SK-N-SH treated with all-trans-retinoic acid at 6 μM for 48 hours (cell line): ENCODE data around the gene IQCM.

ENCODE experiments used
- ARNTL ChIP-seq: fragments of 450-650 bp; formaldehyde crosslinking; IDR thresholded peaks from 2 replicates; pipeline ENCODE4 v1.5.0; 2020; ENCODE audit warnings: low read depth, mild to moderate bottlenecking, moderate library complexity, borderline replicate concordance
- ISL1 ChIP-seq: fragments of 250-450 bp; sonication (Bioruptor Pico); IDR thresholded peaks from 2 replicates; pipeline ENCODE4 v2.1.2; 2022; ENCODE audit warnings: mild to moderate bottlenecking, moderate library complexity
- RARB ChIP-seq: fragments of 250-450 bp; sonication (Bioruptor Pico); IDR thresholded peaks from 2 replicates; pipeline ENCODE4 v1.8.0; 2021; ENCODE audit warnings: mild to moderate bottlenecking, moderate library complexity
- SNAI2 ChIP-seq: fragments of 250-450 bp; sonication (Bioruptor Pico); IDR thresholded peaks from 2 replicates; pipeline ENCODE4 v1.5.0; 2020; ENCODE audit warnings: mild to moderate bottlenecking, moderate library complexity
- ZFP3 ChIP-seq: fragments of 250-450 bp; sonication (Bioruptor Pico); IDR thresholded peaks from 2 replicates; pipeline ENCODE4 v1.5.0; 2020; ENCODE audit warnings: mild to moderate bottlenecking, moderate library complexity
- ZFP30 ChIP-seq: fragments of 450-650 bp; formaldehyde crosslinking; IDR thresholded peaks from 2 replicates; pipeline ENCODE4 v1.5.0; 2022; ENCODE audit warnings: mild to moderate bottlenecking, moderate library complexity
- TF ChIP-seq, protein P1 (sequence below): fragments of 250-450 bp; sonication (Bioruptor Pico); IDR thresholded peaks from 2 replicates; pipeline ENCODE4 v1.5.0; 2020; ENCODE audit warnings: mild to moderate bottlenecking, moderate library complexity
- TF ChIP-seq, protein P2 (sequence below): fragments of 250-450 bp; sonication (Bioruptor Pico); IDR thresholded peaks from 2 replicates; pipeline ENCODE4 v1.8.0; 2020; ENCODE audit warnings: mild to moderate bottlenecking, moderate library complexity, borderline replicate concordance

DNA sequence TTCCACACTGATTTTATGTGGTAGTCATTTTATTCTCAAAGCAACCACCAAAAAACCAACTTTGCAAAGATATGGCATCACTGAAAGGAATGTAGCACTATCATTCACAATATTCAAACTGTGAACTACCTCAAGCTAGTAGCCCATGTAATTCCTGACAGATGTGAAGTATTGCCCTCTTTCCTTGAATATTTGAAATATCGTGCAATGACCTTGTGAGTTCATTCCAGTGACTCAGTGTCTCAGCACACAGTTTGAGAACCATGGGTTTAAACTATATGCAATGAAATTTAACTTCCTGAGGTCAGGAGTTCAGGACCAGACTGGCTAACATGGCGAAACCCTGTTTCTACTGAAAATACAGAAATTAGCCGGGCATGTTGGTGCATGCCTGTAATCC, 20.9 kb upstream of the IQCM start:
- TF ChIP-seq ISL1 (no peak), ZFP30 (CRISPR knock-in tag) (no peak), SNAI2 (CRISPR knock-in tag) (no peak), RARB (CRISPR knock-in tag) (no peak), ZFP3 (CRISPR knock-in tag) (no peak), ARNTL (CRISPR knock-in tag) (no peak)
- TF ChIP-seq, protein P1, sequence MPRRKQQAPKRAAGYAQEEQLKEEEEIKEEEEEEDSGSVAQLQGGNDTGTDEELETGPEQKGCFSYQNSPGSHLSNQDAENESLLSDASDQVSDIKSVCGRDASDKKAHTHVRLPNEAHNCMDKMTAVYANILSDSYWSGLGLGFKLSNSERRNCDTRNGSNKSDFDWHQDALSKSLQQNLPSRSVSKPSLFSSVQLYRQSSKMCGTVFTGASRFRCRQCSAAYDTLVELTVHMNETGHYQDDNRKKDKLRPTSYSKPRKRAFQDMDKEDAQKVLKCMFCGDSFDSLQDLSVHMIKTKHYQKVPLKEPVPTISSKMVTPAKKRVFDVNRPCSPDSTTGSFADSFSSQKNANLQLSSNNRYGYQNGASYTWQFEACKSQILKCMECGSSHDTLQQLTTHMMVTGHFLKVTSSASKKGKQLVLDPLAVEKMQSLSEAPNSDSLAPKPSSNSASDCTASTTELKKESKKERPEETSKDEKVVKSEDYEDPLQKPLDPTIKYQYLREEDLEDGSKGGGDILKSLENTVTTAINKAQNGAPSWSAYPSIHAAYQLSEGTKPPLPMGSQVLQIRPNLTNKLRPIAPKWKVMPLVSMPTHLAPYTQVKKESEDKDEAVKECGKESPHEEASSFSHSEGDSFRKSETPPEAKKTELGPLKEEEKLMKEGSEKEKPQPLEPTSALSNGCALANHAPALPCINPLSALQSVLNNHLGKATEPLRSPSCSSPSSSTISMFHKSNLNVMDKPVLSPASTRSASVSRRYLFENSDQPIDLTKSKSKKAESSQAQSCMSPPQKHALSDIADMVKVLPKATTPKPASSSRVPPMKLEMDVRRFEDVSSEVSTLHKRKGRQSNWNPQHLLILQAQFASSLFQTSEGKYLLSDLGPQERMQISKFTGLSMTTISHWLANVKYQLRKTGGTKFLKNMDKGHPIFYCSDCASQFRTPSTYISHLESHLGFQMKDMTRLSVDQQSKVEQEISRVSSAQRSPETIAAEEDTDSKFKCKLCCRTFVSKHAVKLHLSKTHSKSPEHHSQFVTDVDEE (CRISPR knock-in tag), result no peak
- TF ChIP-seq, protein P2, sequence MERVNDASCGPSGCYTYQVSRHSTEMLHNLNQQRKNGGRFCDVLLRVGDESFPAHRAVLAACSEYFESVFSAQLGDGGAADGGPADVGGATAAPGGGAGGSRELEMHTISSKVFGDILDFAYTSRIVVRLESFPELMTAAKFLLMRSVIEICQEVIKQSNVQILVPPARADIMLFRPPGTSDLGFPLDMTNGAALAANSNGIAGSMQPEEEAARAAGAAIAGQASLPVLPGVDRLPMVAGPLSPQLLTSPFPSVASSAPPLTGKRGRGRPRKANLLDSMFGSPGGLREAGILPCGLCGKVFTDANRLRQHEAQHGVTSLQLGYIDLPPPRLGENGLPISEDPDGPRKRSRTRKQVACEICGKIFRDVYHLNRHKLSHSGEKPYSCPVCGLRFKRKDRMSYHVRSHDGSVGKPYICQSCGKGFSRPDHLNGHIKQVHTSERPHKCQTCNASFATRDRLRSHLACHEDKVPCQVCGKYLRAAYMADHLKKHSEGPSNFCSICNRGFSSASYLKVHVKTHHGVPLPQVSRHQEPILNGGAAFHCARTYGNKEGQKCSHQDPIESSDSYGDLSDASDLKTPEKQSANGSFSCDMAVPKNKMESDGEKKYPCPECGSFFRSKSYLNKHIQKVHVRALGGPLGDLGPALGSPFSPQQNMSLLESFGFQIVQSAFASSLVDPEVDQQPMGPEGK (CRISPR knock-in tag), result no peak
